HG03159 (cell line): ENCODE results near the gene UFC1.

Experiments
- ATAC-seq: cut with Tn5 transposase; IDR thresholded peaks from one replicate; pipeline ENCODE4 v1.9.1; 2021; ENCODE audit warnings: mild to moderate bottlenecking, moderate library complexity; ENCODE audit not compliant: unreplicated experiment

Gene UFC1

GRCh38 chr1:161190962-161191521, 37.3 kb downstream of the UFC1 start:
- no peak for ATAC-seq

DNA sequence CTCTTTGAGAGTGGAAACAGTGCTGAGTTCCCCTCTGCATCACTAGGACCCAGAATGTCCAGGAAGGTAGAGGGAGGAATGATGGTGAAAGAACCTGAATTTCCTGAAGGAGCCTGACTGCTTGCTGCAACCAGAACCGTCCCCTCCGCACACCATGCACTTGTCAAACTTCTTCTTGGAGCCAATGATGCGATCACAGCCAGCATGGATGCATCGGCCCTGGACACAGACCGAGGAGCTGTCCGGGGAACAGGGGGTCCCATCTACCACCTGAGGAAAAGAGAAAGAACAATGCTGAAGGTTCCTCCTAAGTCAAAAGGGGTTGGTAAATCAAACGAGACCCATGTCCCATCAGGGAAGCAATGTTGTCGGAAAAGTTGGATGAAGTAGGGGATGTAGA, 38.2 kb downstream of the UFC1 start:
- no peak for ATAC-seq

GRCh38 chr1:161192476-161193465, 39.0 kb downstream of the UFC1 start:
- peak; percentile 65 for ATAC-seq

DNA sequence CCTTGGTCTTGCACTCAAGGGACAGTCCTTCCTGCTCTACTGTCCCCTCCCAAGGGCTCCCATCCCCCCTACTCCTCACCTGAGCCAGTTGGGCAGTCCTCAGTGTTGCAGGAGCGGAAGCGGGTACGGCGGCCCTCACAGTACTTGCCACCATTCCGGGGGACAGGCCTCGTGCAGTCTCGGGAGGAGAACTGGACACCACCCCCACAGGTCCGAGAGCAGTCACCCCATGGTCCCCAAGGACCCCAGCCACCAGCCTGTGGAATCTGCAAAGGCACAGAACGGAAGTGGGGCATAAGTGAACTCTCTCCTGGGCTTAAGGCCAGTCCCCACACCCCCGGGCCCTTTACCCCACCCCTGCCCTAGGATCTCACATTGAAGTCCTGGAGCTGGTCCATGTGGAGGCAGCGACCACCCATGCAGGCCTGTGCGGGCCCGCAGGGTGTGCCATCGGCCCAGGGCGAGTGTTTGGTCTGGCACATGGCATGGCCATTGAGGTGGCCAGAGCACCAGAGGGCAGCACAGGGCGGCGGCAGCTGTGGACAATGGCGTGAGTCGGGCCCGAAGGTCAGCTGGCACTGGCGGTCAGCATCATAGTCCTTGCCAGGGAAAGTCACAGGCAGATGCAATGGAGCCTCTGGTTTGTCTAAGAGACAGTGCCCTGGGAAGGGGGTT, 39.9 kb downstream of the UFC1 start:
- no peak for ATAC-seq

DNA sequence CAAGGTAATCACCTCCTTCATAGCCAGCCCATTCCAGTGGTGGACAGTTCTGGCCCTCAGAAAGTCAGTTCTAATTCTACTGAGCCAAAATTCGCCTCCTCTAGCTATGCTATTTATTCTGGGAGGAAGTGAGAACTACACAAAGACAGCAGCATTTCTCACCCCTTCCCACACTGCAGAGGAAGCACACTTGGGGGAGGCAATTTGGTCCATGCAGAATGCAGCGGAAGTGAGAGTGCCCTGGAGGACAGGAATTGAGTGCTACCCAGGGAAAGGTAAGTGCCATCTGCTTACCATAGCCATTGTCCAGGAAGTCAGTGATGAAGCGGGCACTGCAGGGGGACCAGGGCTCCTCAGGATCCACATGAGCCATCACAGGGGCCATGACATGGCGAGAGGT, 41.4 kb downstream of the UFC1 start:
- no peak for ATAC-seq

DNA sequence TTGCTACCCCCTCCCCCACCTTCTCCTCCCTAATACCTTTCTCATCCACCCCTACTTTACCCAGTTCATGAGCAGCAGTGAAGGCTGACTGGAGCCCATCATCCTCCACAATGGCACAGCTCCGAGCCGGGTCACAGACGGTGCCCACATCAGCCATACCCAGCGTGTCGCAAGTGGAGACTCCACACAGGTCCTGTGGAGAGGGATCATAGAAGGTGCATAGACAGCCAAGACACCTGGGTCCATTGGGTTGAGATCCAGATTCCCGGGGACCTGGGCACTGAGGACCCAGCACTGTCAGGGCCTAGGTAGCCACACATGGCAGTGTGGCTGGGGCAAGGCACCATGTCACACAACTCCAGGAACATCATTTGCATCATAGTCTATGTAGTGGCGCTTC, 42.3 kb downstream of the UFC1 start:
- ATAC-seq = no peak

- ATAC-seq = no peak
These were observed 43.0 kb downstream of the UFC1 start for GRCh38 chr1:161196521-161197451.

GRCh38 chr1:161197560-161198193, 43.9 kb downstream of the UFC1 start:
- no peak for ATAC-seq

DNA sequence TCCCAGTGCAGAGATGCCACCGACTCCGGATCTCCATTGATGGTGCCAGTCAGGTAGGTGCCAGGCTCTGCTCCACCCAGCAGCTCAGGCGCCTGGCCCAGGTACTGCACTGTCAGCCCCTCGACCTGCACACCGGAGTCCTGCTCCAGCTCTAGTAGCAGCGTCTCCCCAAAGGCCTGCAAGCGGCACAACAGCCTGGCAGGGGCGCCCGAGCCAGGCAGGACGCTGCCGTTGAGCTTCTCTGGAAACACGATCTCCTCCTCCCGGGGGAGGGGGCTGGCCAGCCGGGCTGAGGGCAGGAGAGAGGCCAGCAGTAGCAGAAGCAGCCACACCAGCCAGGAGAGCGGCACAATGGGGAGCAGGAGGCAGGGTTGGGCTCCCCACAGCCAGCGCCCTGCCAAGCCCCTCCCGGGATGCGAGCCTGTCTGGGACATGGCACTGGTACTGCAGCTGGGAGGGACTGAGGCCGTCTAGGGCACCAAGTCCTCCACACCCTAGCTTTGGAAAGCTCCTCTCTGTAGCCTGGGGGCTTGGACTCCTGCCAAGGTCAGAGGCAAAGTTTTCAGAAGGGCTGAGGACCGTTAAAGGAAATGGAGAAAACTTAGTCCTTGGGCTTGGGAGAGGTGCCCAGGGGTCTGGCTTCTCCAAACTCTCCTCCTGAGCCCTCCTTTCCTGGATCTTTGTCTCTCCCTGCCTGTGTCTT, 44.6 kb downstream of the UFC1 start:
- ATAC-seq = no peak

- ATAC-seq = no peak
These were observed 45.2 kb downstream of the UFC1 start, which contains the start of gene ADAMTS4 for GRCh38 chr1:161198897-161199431. Gene ADAMTS4 (minus strand): TSS chr1:161199054. CDS start chr1:161198627, 427 bp downstream.

DNA sequence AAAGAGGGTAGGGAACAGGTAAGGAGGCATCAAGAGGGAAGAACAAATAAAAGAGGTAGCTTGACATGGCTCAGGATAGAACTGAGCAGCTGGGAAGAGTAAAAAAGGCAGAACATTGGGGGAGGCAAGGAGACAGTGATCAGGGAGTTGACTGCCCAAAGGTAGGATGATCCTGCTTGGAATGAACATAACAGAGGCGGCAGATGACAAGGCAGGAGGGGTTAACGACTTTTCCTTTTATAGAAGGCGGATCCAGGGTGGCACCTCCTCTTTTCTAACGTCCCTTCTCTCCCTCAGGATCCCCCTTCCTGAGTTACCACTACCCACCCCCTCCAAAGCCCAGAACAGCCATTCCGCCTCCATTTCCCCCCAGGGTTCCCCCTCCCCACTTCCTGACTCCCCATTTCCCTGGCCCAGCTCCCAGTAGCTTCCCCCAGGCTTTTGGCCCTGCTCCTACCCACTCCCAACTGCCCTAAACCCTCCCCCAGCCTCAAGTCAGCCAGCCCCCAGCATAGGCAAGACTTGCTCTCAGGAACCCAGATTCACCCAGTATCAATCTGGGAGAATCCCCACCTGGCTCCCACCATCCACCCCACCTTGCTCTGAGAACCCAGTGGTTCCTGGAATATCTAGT, 45.8 kb downstream of the UFC1 start:
- ATAC-seq = no peak

- ATAC-seq = no peak
These were observed 46.7 kb downstream of the UFC1 start for GRCh38 chr1:161200421-161200991.

DNA sequence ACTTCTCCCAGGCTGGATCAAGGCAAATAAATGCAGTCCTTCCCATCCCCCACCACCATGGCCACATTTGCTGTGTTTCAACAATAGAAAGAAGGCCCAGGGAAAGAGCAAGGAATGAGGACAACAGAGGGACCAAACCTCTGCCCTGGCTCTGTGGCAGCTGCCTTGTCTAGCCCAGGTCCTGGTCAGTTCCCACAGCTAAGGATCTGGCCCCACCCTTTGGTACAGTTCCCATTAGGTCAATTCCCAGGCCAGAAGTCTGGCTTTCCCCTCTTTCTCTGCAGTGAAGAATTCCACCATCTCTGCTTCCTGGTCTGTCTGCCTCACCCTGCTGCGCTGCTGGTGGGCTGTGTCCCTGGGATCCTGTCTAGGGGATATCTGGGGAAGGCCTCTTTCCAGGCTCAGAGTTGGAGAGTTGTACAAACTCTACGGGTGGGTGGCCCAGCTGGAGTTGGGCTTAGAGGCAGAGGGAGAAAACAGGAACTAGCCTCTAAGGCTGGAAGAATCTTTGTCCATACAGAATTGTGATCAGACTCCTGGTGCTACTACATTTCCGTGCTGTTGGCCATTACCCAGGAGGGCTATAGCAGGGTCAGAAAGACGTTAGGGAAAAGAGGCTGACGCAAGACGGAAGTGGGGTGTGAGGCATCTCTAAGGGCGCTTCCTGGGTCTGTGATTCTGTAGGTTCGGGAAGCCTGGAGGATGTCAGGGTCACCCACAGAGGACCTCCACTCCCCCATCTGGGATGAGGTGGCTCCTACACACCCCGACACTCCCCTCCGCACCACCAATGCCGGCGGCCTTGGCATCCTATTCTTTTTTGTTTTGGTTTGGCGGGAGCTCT, 47.4 kb downstream of the UFC1 start:
- ATAC-seq = peak; percentile 9

DNA sequence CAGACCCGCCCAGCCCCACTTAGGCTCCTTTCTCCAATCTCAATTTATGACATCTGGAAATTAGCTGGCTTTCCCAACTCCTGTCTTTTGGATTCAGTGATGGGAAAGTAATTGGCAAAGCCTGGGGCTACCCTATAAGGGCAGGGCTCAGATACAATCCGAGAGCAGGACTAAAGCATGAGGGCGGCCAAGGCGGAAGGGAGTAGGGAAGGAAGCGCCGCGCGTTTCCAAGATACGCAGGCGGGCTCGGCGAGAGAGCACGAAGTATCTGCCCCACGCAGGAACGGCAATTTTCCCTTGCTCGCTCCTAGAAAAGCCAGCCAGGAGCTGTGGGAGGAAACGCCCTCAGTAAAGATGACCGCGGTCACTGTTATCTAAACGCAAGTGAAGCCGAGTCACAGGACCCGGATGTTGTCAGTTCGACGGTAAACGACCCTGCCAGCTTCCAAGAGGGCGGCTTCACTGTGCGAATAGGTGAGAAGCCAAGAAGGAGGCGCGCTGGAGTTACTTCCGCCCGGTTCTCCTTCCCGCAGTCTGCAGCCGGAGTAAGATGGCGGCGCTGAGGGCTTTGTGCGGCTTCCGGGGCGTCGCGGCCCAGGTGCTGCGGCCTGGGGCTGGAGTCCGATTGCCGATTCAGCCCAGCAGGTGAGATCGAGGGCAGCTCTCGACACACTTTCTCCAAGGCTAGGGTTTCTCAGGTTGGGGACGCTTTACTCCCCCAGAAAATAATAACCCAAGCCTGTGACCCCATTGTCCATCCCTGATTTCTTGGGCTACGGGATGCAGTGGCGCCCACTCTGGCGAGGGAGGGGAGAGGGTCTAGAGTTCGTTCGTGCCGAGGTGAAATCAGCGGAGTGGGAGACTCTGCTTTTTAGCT, 48.3 kb downstream of the UFC1 start, which contains the start of gene NDUFS2:
Gene NDUFS2 (plus strand): TSS at position 532 of the 877 bp plus-strand sequence. CDS start 19 bp downstream, at position 551.
- ATAC-seq = peak; percentile 94

- no peak for ATAC-seq
These were observed 52.8 kb downstream of the UFC1 start for GRCh38 chr1:161206411-161207140.

- ATAC-seq = no peak
These were observed 53.4 kb downstream of the UFC1 start for GRCh38 chr1:161207173-161207572.
